ENCODE results near the gene CERS1. TPM values are rescaled to one million over a fixed set of nuclear protein-coding genes. Genes with fewer than 3 reads are reported as not detected.

CERS1 gene
- total RNA-seq, 6 experiments from 2014 or later, result not detected

- 28% methylated on average over 9 of the region's 15 CpGs for WGBS (ENCODE audit: insufficient coverage, low coverage, low lambda C conversion rate, missing lambda C conversion rate)
- Histone ChIP-seq H3K27ac (peak overlapping the region in 2 of 3 donors; percentile 42 to 44), H3K9me3 (no peaks in the 10 kb centered on the region), H3K4me3 (peak overlapping the region in 1 of 3 donors; percentile 4), H3K4me1 (peaks cover 0 to 70% (median 21%) of the 10 kb centered on the region in 4 donors), H3K27me3 (no peaks in the 10 kb centered on the region), H3K36me3 (peaks cover 0 to 5% (median 0%) of the 10 kb centered on the region in 4 donors)
- intact Hi-C loops (cut with DNase I), result no loop called here
- TF ChIP-seq CTCF (IDR thresholded peaks at IDR 0.05) (peak in 2 of 4 donors; percentile 12 to 17), POLR2A (IDR thresholded peaks at IDR 0.05) (no peak)
- peak; percentile 91 to 93 (median 91) for ATAC-seq
- DNase-seq, result peak; percentile 63 to 91 (median 89)
These were observed 56.3 kb downstream of the CERS1 start for GRCh38 chr19:18839465-18840287.

GRCh38 chr19:18834644-18834984 lies 61.3 kb downstream of the CERS1 start:
- no peak for ATAC-seq
- peaks cover 0 to 5% (median 0%) of the 10 kb centered on the region in 4 donors for H3K36me3 ChIP-seq
- no peaks in the 10 kb centered on the region for H3K9me3 ChIP-seq
- H3K27me3 ChIP-seq, result no peaks in the 10 kb centered on the region
- DNase-seq, result no peak
- peak overlapping the region in 2 of 3 donors; percentile 84 to 92 for H3K27ac ChIP-seq
- WGBS (ENCODE audit: insufficient coverage, low coverage, low lambda C conversion rate, missing lambda C conversion rate), result 51% methylated on average over 4 of the region's 4 CpGs
- peak overlapping the region in 1 of 3 donors; percentile 91 for H3K4me3 ChIP-seq
- intact Hi-C loops (cut with DNase I), result no loop called here
- TF ChIP-seq CTCF (IDR thresholded peaks at IDR 0.05) (no peak), POLR2A (IDR thresholded peaks at IDR 0.05) (no peak)
- peaks cover 0 to 56% (median 13%) of the 10 kb centered on the region in 4 donors for H3K4me1 ChIP-seq

- DNase-seq (peak in 1 of 3 donors; percentile 52), ATAC-seq (peak; percentile 41 to 67 (median 58))
- H3K4me1 ChIP-seq, result peaks cover 0 to 51% (median 11%) of the 10 kb centered on the region in 4 donors
- peak overlapping the region in 2 of 3 donors; percentile 84 to 92 for H3K27ac ChIP-seq
- TF ChIP-seq CTCF (IDR thresholded peaks at IDR 0.05), result no peak
- TF ChIP-seq POLR2A (IDR thresholded peaks at IDR 0.05), result no peak
- peaks cover 0 to 5% (median 0%) of the 10 kb centered on the region in 4 donors for H3K36me3 ChIP-seq
- intact Hi-C loops (cut with DNase I), result no loop called here
- no peaks in the 10 kb centered on the region for H3K27me3 ChIP-seq
- no peaks in the 10 kb centered on the region for H3K9me3 ChIP-seq
- peak overlapping the region; percentile 74 to 91 (median 78) for H3K4me3 ChIP-seq
- 8% methylated on average over 18 of the region's 18 CpGs for WGBS (ENCODE audit: insufficient coverage, low coverage, low lambda C conversion rate, missing lambda C conversion rate)
These were observed 61.9 kb downstream of the CERS1 start for GRCh38 chr19:18833849-18834643.

GRCh38 chr19:18833141-18833476 lies 62.8 kb downstream of the CERS1 start:
- Histone ChIP-seq H3K4me1 (peaks cover 0 to 47% (median 10%) of the 10 kb centered on the region in 4 donors), H3K27ac (peak overlapping the region; percentile 76 to 92 (median 84)), H3K9me3 (no peaks in the 10 kb centered on the region), H3K27me3 (no peaks in the 10 kb centered on the region), H3K4me3 (peak overlapping the region; percentile 74 to 91 (median 78)), H3K36me3 (peaks cover 0 to 5% (median 0%) of the 10 kb centered on the region in 4 donors)
- TF ChIP-seq POLR2A (IDR thresholded peaks at IDR 0.05), result no peak
- no peak for TF ChIP-seq CTCF (IDR thresholded peaks at IDR 0.05)
- DNase-seq (no peak), ATAC-seq (peak in 2 of 4 donors; percentile 2 to 4)
- intact Hi-C loops (cut with DNase I), result no loop called here
- 0% methylated on average over 7 of the region's 9 CpGs for WGBS (ENCODE audit: insufficient coverage, low coverage, low lambda C conversion rate, missing lambda C conversion rate)

All from right lobe of liver (tissue), 6 donors.